GM12878 (cell line): ENCODE results near the gene ITGA7.

Experiments used
- ASH2L ChIP-seq: fragments of 300-600, 200-600 bp; sonication (generic); IDR thresholded peaks from 2 replicates; pipeline ENCODE4 v1.6.1; 2017; ENCODE audit warnings: low read depth, mild to moderate bottlenecking, borderline replicate concordance
- EZH2 ChIP-seq: IDR thresholded peaks from 2 replicates; pipeline ENCODE4 v1.6.1; 2012; ENCODE audit warnings: low read depth, mild to moderate bottlenecking, control low read depth, inconsistent platforms, low read length, borderline replicate concordance; ENCODE audit not compliant: control insufficient read depth
- FOS ChIP-seq: IDR thresholded peaks from 3 replicates; pipeline ENCODE4 v1.6.1; 2011; ENCODE audit warnings: borderline replicate concordance; ENCODE audit not compliant: insufficient read length; ENCODE audit errors: extremely low read depth
- REST ChIP-seq: IDR thresholded peaks from 2 replicates; pipeline ENCODE4 v1.6.1; 2012; ENCODE audit warnings: mild to moderate bottlenecking, low read depth, low read length
- YY1 ChIP-seq: IDR thresholded peaks from 2 replicates; pipeline ENCODE4 v1.6.1; 2011; ENCODE audit warnings: low read depth, mild to moderate bottlenecking, low read length
- TF ChIP-seq, protein P1 (sequence below), 3 experiments: IDR thresholded peaks in 2 of 3; conservative IDR thresholded peaks in 1 of 3; 2 replicates each; pipeline ENCODE4 v1.5.1; 2011; ENCODE audit warnings: low read depth in 3 of 3, low read length in 3 of 3, mild to moderate bottlenecking in 3 of 3, control low read depth in 2 of 3, moderate library complexity in 2 of 3, inconsistent platforms in 1 of 3, mixed read lengths in 1 of 3; ENCODE audit not compliant: control insufficient read depth in 2 of 3, insufficient read depth in 1 of 3; ENCODE audit errors: extremely low read depth in 1 of 3

DNA sequence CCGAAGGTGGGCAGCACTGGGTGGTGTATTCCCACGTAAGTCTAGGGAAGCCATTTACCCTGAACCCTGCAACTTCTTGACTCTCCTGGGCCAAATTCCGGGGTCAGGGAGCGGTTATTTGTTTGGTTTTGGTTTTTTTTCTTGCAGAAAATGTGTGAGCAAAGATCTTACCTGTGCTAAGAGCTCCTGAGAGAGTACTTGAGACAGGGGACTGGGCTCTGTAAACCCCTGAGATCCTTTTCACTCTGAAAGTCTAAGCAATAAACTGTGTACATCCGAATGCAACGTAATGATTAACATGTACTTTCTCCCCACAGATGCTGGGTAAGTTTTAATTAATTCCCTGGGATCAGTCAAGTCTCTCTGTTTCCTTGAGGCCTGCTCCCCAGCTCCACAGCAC lies 49.5 kb downstream of the ITGA7 start:
- TF ChIP-seq, protein P1, sequence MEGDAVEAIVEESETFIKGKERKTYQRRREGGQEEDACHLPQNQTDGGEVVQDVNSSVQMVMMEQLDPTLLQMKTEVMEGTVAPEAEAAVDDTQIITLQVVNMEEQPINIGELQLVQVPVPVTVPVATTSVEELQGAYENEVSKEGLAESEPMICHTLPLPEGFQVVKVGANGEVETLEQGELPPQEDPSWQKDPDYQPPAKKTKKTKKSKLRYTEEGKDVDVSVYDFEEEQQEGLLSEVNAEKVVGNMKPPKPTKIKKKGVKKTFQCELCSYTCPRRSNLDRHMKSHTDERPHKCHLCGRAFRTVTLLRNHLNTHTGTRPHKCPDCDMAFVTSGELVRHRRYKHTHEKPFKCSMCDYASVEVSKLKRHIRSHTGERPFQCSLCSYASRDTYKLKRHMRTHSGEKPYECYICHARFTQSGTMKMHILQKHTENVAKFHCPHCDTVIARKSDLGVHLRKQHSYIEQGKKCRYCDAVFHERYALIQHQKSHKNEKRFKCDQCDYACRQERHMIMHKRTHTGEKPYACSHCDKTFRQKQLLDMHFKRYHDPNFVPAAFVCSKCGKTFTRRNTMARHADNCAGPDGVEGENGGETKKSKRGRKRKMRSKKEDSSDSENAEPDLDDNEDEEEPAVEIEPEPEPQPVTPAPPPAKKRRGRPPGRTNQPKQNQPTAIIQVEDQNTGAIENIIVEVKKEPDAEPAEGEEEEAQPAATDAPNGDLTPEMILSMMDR (IDR thresholded peaks at IDR 0.05 in 2 of 3, conservative IDR thresholded peaks at IDR 0.05 in 1 of 3; ENCODE audit: control insufficient read depth in 2 of 3, extremely low read depth in 1 of 3, insufficient read depth in 1 of 3, low read depth in 3 of 3, low read length in 3 of 3), result no peak
- TF ChIP-seq YY1 (no peak), ASH2L (no peak), EZH2 (no peak), FOS (no peak), REST (no peak)
